Measurements from ENCODE around the gene IRF2BP1.

The IRF2BP1 gene

DNA sequence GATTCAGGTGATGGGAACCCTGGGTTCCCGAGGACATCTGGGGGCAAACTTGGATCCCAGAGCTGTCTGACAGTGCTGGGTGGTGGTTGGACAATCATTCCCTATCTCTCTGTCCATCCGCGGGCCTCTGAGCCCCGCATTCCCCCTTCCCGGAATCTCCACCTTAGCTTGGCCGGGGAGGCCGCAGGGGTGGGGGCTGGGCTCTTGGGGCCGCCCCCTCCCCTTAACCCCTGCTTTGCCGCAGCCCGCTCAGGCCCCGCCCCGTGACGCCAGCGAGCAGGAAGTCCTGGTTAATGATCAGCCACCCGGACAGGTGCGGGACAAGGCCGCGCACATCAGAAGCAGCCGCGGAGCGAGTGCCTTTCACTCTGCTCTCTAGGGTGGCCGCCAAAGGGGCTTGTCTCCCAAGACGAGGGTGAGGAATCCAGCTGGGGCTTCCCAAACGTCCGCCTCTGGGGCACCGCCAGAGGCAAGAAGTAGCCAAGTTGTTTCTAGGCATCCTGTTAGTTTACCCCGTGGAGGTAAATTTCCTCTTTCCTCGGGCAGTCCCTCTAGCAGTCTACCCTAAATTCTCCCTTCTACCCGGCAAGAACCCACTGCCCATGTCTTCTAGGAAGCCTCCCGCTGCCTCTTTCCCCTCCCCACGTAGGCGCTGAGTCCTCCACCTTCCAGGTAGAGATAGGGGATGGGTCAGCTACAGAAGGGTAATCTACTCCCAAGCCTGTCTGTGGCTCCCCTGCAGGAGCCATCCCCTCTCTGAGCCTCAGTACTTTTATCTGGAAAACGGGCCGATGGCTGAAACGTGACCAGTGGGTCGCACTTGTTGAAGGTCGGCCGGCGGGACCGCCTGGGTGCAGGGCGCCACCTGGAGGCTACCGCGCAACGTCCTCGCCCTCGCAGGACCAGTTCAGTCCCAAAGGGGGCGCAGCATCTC is 3.0 kb downstream of the IRF2BP1 start (continued):
- TF ChIP-seq, protein P1, sequence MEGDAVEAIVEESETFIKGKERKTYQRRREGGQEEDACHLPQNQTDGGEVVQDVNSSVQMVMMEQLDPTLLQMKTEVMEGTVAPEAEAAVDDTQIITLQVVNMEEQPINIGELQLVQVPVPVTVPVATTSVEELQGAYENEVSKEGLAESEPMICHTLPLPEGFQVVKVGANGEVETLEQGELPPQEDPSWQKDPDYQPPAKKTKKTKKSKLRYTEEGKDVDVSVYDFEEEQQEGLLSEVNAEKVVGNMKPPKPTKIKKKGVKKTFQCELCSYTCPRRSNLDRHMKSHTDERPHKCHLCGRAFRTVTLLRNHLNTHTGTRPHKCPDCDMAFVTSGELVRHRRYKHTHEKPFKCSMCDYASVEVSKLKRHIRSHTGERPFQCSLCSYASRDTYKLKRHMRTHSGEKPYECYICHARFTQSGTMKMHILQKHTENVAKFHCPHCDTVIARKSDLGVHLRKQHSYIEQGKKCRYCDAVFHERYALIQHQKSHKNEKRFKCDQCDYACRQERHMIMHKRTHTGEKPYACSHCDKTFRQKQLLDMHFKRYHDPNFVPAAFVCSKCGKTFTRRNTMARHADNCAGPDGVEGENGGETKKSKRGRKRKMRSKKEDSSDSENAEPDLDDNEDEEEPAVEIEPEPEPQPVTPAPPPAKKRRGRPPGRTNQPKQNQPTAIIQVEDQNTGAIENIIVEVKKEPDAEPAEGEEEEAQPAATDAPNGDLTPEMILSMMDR (tag by site-specific recombination; IDR thresholded peaks at IDR 0.05): peak; percentile 95
- TF ChIP-seq ZNF473 (tag by site-specific recombination; IDR thresholded peaks at IDR 0.05) (no peak), REPIN1 (tag by site-specific recombination; IDR thresholded peaks at IDR 0.05; ENCODE audit: low read depth) (no peak), ZNF560 (tag by site-specific recombination; IDR thresholded peaks at IDR 0.05; ENCODE audit: borderline replicate concordance) (no peak), ZFP69B (tag by site-specific recombination; IDR thresholded peaks at IDR 0.05) (peak; percentile 34; the same call in 1 of the 2 replicates), PRDM1 (tag by site-specific recombination; IDR thresholded peaks at IDR 0.05) (no peak), ZNF544 (tag by site-specific recombination; IDR thresholded peaks at IDR 0.05) (no peak), ZNF561 (tag by site-specific recombination; IDR thresholded peaks at IDR 0.05; ENCODE audit: borderline replicate concordance) (peak; percentile 61; the same call in 1 of the 2 replicates), ZNF114 (tag by site-specific recombination; IDR thresholded peaks at IDR 0.05) (no peak), ZNF391 (tag by site-specific recombination; IDR thresholded peaks at IDR 0.05; ENCODE audit: borderline replicate concordance, low read depth) (no peak; the same call in 1 of the 2 replicates), ZNF394 (tag by site-specific recombination; IDR thresholded peaks at IDR 0.05; ENCODE audit: borderline replicate concordance) (no peak), KLF8 (tag by site-specific recombination; IDR thresholded peaks at IDR 0.05) (peak; percentile 51; the same call in 1 of the 2 replicates), ZNF335 (tag by site-specific recombination; conservative IDR thresholded peaks at IDR 0.05) (no peak), ZNF175 (tag by site-specific recombination; IDR thresholded peaks at IDR 0.05) (no peak), ZNF37A (tag by site-specific recombination; IDR thresholded peaks at IDR 0.05) (no peak), ZNF324 (tag by site-specific recombination; IDR thresholded peaks at IDR 0.05) (peak; percentile 81; the same call in 1 of the 2 replicates), ZNF214 (tag by site-specific recombination; IDR thresholded peaks at IDR 0.05; ENCODE audit: borderline replicate concordance) (no peak), ZNF843 (tag by site-specific recombination; IDR thresholded peaks at IDR 0.05) (no peak; the same call in 1 of the 2 replicates), ZNF621 (tag by site-specific recombination; IDR thresholded peaks at IDR 0.05) (no peak), GLI2 (tag by site-specific recombination; IDR thresholded peaks at IDR 0.05; ENCODE audit: borderline replicate concordance, low read depth) (no peak), ZNF223 (tag by site-specific recombination; IDR thresholded peaks at IDR 0.05) (no peak), ZBTB1 (tag by site-specific recombination; IDR thresholded peaks at IDR 0.05) (no peak)
- TF ChIP-seq, protein P2, sequence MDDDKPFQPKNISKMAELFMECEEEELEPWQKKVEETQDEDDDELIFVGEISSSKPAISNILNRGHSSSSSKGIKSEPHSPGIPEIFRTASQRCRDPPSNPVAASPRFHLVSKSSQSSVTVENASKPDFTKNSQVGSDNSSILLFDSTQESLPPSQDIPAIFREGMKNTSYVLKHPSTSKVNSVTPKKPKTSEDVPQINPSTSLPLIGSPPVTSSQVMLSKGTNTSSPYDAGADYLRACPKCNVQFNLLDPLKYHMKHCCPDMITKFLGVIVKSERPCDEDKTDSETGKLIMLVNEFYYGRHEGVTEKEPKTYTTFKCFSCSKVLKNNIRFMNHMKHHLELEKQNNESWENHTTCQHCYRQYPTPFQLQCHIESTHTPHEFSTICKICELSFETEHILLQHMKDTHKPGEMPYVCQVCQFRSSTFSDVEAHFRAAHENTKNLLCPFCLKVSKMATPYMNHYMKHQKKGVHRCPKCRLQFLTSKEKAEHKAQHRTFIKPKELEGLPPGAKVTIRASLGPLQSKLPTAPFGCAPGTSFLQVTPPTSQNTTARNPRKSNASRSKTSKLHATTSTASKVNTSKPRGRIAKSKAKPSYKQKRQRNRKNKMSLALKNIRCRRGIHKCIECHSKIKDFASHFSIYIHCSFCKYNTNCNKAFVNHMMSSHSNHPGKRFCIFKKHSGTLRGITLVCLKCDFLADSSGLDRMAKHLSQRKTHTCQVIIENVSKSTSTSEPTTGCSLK (tag by site-specific recombination; IDR thresholded peaks at IDR 0.05): no peak
- TF ChIP-seq, protein P3, sequence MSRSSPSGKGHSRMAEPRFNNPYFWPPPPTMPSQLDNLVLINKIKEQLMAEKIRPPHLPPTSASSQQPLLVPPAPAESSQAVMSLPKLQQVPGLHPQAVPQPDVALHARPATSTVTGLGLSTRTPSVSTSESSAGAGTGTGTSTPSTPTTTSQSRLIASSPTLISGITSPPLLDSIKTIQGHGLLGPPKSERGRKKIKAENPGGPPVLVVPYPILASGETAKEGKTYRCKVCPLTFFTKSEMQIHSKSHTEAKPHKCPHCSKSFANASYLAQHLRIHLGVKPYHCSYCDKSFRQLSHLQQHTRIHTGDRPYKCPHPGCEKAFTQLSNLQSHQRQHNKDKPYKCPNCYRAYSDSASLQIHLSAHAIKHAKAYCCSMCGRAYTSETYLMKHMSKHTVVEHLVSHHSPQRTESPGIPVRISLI (tag by site-specific recombination; IDR thresholded peaks at IDR 0.05): 0 out of 2 replicates have a peak, but pooled peaks have one; percentile 50
- TF ChIP-seq, protein P4, sequence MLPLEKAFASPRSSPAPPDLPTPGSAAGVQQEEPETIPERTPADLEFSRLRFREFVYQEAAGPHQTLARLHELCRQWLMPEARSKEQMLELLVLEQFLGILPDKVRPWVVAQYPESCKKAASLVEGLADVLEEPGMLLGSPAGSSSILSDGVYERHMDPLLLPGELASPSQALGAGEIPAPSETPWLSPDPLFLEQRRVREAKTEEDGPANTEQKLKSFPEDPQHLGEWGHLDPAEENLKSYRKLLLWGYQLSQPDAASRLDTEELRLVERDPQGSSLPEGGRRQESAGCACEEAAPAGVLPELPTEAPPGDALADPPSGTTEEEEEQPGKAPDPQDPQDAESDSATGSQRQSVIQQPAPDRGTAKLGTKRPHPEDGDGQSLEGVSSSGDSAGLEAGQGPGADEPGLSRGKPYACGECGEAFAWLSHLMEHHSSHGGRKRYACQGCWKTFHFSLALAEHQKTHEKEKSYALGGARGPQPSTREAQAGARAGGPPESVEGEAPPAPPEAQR (tag by site-specific recombination; IDR thresholded peaks at IDR 0.05): no peak
- TF ChIP-seq, protein P5, sequence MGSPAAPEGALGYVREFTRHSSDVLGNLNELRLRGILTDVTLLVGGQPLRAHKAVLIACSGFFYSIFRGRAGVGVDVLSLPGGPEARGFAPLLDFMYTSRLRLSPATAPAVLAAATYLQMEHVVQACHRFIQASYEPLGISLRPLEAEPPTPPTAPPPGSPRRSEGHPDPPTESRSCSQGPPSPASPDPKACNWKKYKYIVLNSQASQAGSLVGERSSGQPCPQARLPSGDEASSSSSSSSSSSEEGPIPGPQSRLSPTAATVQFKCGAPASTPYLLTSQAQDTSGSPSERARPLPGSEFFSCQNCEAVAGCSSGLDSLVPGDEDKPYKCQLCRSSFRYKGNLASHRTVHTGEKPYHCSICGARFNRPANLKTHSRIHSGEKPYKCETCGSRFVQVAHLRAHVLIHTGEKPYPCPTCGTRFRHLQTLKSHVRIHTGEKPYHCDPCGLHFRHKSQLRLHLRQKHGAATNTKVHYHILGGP (tag by site-specific recombination; IDR thresholded peaks at IDR 0.05): no peak
- TF ChIP-seq, protein P6, sequence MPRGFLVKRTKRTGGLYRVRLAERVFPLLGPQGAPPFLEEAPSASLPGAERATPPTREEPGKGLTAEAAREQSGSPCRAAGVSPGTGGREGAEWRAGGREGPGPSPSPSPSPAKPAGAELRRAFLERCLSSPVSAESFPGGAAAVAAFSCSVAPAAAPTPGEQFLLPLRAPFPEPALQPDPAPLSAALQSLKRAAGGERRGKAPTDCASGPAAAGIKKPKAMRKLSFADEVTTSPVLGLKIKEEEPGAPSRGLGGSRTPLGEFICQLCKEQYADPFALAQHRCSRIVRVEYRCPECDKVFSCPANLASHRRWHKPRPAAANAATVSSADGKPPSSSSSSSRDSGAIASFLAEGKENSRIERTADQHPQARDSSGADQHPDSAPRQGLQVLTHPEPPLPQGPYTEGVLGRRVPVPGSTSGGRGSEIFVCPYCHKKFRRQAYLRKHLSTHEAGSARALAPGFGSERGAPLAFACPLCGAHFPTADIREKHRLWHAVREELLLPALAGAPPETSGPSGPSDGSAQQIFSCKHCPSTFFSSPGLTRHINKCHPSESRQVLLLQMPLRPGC (tag by site-specific recombination; IDR thresholded peaks at IDR 0.05): no peak
- TF ChIP-seq, protein P7, sequence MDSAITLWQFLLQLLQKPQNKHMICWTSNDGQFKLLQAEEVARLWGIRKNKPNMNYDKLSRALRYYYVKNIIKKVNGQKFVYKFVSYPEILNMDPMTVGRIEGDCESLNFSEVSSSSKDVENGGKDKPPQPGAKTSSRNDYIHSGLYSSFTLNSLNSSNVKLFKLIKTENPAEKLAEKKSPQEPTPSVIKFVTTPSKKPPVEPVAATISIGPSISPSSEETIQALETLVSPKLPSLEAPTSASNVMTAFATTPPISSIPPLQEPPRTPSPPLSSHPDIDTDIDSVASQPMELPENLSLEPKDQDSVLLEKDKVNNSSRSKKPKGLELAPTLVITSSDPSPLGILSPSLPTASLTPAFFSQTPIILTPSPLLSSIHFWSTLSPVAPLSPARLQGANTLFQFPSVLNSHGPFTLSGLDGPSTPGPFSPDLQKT (IDR thresholded peaks at IDR 0.05; ENCODE audit: borderline replicate concordance, low read depth, low read length): no peak

Data from HEK293 (cell line).